T-helper 17 cell (primary cell): ENCODE measurements around the gene XDH. TPM values are rescaled to one million over a fixed set of nuclear protein-coding genes. Genes with fewer than 3 reads are reported as not detected.

Experiments used
- ATAC-seq: fragments of 150-1000 bp; cut with Tn5 transposase; 2 replicates; pipeline ENCODE4 v1.10.0; 2021; ENCODE audit warnings: mild to moderate bottlenecking, moderate library complexity
- DNase-seq, 3 donors: peaks; one replicate each; pipeline versions ENCODE4 v3.0.0 to v3.0.0-alpha.2; 2020 to 2021
- H3K9me3 ChIP-seq: one replicate; pipeline ENCODE4 v1.7.0; 2013; ENCODE audit warnings: low read length, mild to moderate bottlenecking; ENCODE audit not compliant: control insufficient read depth, poor library complexity, severe bottlenecking
- H3K27ac Mint-ChIP-seq: one replicate; pipeline ENCODE4 v1.8.0; 2022; ENCODE audit warnings: mild to moderate bottlenecking, moderate library complexity, mixed read lengths
- H3K27me3 Mint-ChIP-seq: one replicate; pipeline ENCODE4 v1.8.0; 2022; ENCODE audit warnings: mixed read lengths
- H3K36me3 Mint-ChIP-seq: one replicate; pipeline ENCODE4 v1.8.0; 2022; ENCODE audit warnings: low read depth, mixed read lengths
- H3K4me1 Mint-ChIP-seq: one replicate; pipeline ENCODE4 v1.8.0; 2022; ENCODE audit warnings: mild to moderate bottlenecking, mixed read lengths
- H3K4me3 Mint-ChIP-seq: one replicate; pipeline ENCODE4 v1.8.0; 2022; ENCODE audit warnings: mild to moderate bottlenecking, moderate library complexity, mixed read lengths
- total RNA-seq, 4 donors: library from RNA in 2 of 4; stranded (reverse) in 2 of 4; gene quantifications; one replicate each; pipeline ENCODE4 v1.2.3 and lab custom pipeline; 2022 to 2026

XDH gene
- total RNA-seq, 2 donors from 2014 or later, result 0.16 TPM; not detected in 1

DNA sequence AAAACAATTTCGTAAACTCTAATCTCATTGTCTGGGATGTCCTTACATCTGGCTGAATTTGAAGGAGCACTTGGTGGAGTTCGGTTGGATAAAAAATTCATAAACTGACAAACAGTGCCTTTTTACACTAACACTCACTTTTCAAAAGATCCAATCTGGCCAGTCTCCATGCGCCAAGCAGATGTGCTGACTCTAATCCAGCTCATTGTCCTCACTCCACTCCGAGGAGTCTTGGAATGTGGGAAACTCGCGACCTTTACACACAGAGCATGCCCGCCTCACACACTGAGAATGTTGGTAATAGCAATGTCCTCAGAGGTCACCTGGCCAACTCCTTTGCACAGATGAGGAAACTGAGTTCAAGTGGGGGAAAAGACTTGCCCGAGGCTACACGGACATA, 66.8 kb downstream of the XDH start:
- H3K27me3 Mint-ChIP-seq, result peaks cover 46% of the 10 kb centered on the region
- ATAC-seq, result no peak
- DNase-seq, result no peak
- H3K4me1 Mint-ChIP-seq, result no peaks in the 10 kb centered on the region
- H3K4me3 Mint-ChIP-seq, result no peak overlapping the region
- H3K36me3 Mint-ChIP-seq, result peaks cover 2% of the 10 kb centered on the region
- peak overlapping the region; percentile 56 for H3K27ac Mint-ChIP-seq
- H3K9me3 ChIP-seq, result no peaks in the 10 kb centered on the region

DNA sequence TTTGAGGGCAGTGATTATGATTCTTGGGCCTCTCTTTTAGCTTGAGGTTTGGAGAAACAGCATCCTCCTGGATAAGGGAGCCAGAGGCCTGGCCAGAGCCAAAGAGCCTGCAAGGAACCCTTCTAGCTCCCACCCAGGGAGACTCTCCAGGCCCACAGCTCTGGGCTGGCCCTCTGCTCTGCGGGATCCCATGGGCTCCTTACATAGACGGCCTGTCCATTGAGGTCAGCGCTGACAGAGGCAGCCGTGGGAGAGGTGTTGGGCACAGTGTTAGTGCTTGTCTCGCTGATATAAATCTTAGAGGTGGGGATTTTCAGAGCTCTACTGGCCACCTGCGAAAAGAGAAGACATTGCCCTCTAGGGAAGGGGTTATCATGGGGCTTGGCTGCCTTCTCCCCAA, 67.2 kb downstream of the XDH start:
- ATAC-seq (no peak), DNase-seq (no peak)
- Mint-ChIP-seq H3K27ac (no peak overlapping the region), H3K4me3 (no peak overlapping the region), H3K36me3 (peaks cover 2% of the 10 kb centered on the region), H3K27me3 (peaks cover 46% of the 10 kb centered on the region), H3K4me1 (no peaks in the 10 kb centered on the region)
- H3K9me3 ChIP-seq, result no peaks in the 10 kb centered on the region

- no peak overlapping the region for H3K27ac Mint-ChIP-seq
- no peaks in the 10 kb centered on the region for H3K4me1 Mint-ChIP-seq
- no peaks in the 10 kb centered on the region for H3K9me3 ChIP-seq
- H3K36me3 Mint-ChIP-seq, result no peaks in the 10 kb centered on the region
- H3K4me3 Mint-ChIP-seq, result no peak overlapping the region
- DNase-seq (no peak), ATAC-seq (no peak)
- H3K27me3 Mint-ChIP-seq, result peaks cover 39% of the 10 kb centered on the region
These were observed 70.1 kb downstream of the XDH start for GRCh38 chr2:31344447-31344846.

GRCh38 chr2:31341351-31341750, 73.2 kb downstream of the XDH start:
- no peaks in the 10 kb centered on the region for H3K9me3 ChIP-seq
- H3K36me3 Mint-ChIP-seq, result no peaks in the 10 kb centered on the region

DNA sequence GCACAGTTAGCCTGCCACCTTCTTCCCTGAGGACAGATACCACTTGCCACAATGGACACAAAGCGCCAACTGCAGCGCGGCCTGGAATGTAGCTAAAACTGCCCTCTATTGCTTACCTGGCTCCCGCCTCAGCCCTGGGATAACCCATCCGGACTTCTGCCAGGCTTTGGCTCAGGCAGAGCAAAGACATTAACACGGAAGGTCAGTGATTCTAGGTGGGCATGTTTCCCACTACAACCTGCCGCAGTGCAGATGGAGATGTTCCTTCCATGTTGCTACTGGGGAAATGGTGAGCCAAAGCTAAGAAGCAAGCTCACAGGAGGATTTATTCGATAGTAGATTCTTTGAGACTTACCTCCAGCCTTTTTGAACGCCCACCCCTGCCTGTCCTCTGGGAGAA, 74.8 kb downstream of the XDH start:
- no peak overlapping the region for H3K4me3 Mint-ChIP-seq
- H3K9me3 ChIP-seq, result no peaks in the 10 kb centered on the region
- H3K4me1 Mint-ChIP-seq, result no peaks in the 10 kb centered on the region
- H3K27ac Mint-ChIP-seq, result no peak overlapping the region
- no peak for DNase-seq
- no peak for ATAC-seq
- no peaks in the 10 kb centered on the region for H3K36me3 Mint-ChIP-seq
- peaks cover 41% of the 10 kb centered on the region for H3K27me3 Mint-ChIP-seq

More at GRCh38 chr2:31341351-31341750, 73.2 kb downstream of the XDH start:
- DNase-seq (no peak), ATAC-seq (no peak)
- peaks cover 50% of the 10 kb centered on the region for H3K27me3 Mint-ChIP-seq
- H3K27ac Mint-ChIP-seq, result no peak overlapping the region
- H3K4me3 Mint-ChIP-seq, result no peak overlapping the region
- H3K4me1 Mint-ChIP-seq, result no peaks in the 10 kb centered on the region

DNA sequence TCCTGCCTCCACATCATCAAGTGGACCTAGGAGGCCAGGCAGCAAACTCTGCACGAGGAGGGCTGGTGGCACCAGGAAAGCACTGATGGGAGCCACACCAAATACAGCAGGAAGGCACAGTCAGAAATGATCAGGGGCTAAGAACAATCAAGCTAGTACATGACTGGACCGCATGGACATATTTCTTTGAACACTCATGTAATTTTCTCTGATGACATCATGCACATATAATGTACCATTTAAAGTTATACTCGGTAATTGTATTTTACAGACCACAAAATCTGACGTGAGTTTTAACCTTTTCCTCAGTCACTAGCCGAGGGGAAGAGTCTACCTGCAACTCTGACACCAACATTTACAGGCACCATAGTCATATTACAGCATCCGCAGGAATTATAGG, 76.7 kb downstream of the XDH start:
- ATAC-seq, result no peak
- no peak overlapping the region for H3K27ac Mint-ChIP-seq
- peaks cover 34% of the 10 kb centered on the region for H3K27me3 Mint-ChIP-seq
- no peaks in the 10 kb centered on the region for H3K4me1 Mint-ChIP-seq
- H3K4me3 Mint-ChIP-seq, result no peak overlapping the region
- DNase-seq, result no peak
- no peaks in the 10 kb centered on the region for H3K9me3 ChIP-seq
- no peaks in the 10 kb centered on the region for H3K36me3 Mint-ChIP-seq

- no peaks in the 10 kb centered on the region for H3K9me3 ChIP-seq
- H3K4me1 Mint-ChIP-seq, result no peaks in the 10 kb centered on the region
- ATAC-seq, result no peak
- H3K27me3 Mint-ChIP-seq, result peaks cover 32% of the 10 kb centered on the region
- no peaks in the 10 kb centered on the region for H3K36me3 Mint-ChIP-seq
- H3K4me3 Mint-ChIP-seq, result no peak overlapping the region
- no peak overlapping the region for H3K27ac Mint-ChIP-seq
- no peak for DNase-seq
These were observed 77.3 kb downstream of the XDH start for GRCh38 chr2:31337197-31337596.

- Mint-ChIP-seq H3K27me3 (peaks cover 34% of the 10 kb centered on the region), H3K4me1 (peaks cover 2% of the 10 kb centered on the region), H3K36me3 (no peaks in the 10 kb centered on the region), H3K4me3 (peak overlapping the region; percentile 33), H3K27ac (no peak overlapping the region)
- no peaks in the 10 kb centered on the region for H3K9me3 ChIP-seq
- DNase-seq (no peak), ATAC-seq (no peak)
These were observed 78.5 kb downstream of the XDH start for GRCh38 chr2:31335921-31336585.

DNA sequence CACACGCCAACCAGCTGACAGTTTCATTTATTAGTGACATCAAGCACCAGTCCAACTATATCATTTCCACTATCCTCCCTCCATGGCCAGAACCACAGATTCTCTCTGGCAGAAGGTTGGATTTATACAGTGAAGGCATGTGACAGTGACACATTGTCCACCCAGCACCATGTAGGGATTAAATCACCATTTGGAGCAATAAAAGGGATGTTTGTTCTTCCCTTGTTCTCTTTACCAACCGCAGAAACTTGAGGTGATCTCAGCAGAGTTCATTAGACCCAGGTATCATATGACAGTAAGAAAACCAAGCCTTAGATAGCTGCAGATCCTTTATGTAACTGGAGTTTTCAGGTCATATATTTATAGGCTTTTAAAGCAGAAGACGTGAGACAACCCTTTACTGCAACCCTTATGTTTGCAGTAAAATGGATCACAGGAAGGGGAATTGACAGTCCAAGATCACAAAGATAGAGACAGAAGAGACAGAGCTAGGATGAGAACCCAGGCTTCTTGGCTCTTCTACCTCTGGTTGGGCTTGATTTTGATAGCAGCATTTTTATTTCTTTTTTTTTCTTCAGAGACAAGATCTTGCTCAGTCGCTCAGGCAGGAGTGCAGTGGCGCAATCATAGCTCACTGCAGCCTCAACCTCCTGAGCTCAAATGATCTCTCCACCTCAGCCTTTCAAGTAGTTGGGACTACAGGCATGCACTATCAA, 80.1 kb downstream of the XDH start:
- Mint-ChIP-seq H3K36me3 (no peaks in the 10 kb centered on the region), H3K4me3 (no peak overlapping the region)

GRCh38 chr2:31333527-31334183, 80.9 kb downstream of the XDH start:
- no peaks in the 10 kb centered on the region for H3K9me3 ChIP-seq
- no peak overlapping the region for H3K27ac Mint-ChIP-seq
- H3K4me1 Mint-ChIP-seq, result peaks cover 5% of the 10 kb centered on the region
- DNase-seq (peak; percentile 42 to 70 (median 52)), ATAC-seq (peak; percentile 89)
- no peaks in the 10 kb centered on the region for H3K36me3 Mint-ChIP-seq
- no peak overlapping the region for H3K4me3 Mint-ChIP-seq
- peaks cover 30% of the 10 kb centered on the region for H3K27me3 Mint-ChIP-seq

More for the DNA sequence above, 80.1 kb downstream of the XDH start:
- Mint-ChIP-seq H3K4me1 (peaks cover 5% of the 10 kb centered on the region), H3K27ac (no peak overlapping the region), H3K27me3 (peaks cover 30% of the 10 kb centered on the region)
- DNase-seq (no peak), ATAC-seq (no peak)
- no peaks in the 10 kb centered on the region for H3K9me3 ChIP-seq

DNA sequence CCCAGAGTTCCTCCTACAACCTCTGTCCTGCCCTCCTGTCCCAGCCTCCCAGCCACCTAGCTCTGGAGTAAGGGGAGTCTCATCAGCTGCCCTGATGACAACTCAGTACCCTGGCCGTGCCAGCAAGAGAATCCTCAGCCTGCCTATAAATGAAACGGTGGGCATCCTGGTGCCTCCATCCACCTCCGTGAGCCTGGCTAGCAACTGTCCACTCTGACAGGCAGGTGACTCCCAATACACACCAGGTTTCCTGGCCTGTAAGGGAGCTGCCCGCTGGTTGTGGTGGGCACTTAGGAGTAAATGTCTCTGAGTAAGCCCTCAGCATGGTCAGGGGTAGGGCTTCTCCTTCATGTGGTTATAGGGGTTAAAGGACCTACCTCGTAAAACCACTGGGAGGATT, 81.5 kb downstream of the XDH start:
- H3K4me1 Mint-ChIP-seq, result peaks cover 5% of the 10 kb centered on the region
- peaks cover 30% of the 10 kb centered on the region for H3K27me3 Mint-ChIP-seq
- H3K9me3 ChIP-seq, result no peaks in the 10 kb centered on the region
- ATAC-seq, result peak; percentile 18
- no peak for DNase-seq
- H3K4me3 Mint-ChIP-seq, result no peak overlapping the region
- no peak overlapping the region for H3K27ac Mint-ChIP-seq
- H3K36me3 Mint-ChIP-seq, result no peaks in the 10 kb centered on the region

DNA sequence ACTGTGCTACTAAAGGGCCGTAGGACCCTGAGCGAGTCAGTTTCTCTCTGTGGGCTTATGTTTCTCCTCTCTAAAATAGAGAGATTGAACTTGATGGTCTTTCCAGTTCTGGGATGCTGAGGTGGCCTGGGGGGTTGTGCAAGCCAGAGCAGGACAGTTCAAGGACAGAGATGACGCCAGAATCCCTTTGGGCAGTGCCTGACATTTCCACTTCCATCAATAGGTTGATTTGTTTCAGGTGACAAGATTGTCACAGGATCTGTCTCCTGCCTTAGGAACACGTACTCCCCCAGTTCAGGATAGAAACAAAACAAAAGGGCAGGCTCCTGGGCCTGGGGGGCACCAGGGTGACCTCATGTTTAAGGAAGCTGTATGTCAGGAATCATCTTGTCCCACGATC, 82.0 kb downstream of the XDH start:
- DNase-seq (no peak), ATAC-seq (no peak)
- no peaks in the 10 kb centered on the region for H3K9me3 ChIP-seq
- Mint-ChIP-seq H3K27ac (no peak overlapping the region), H3K27me3 (peaks cover 25% of the 10 kb centered on the region), H3K4me3 (no peak overlapping the region), H3K36me3 (no peaks in the 10 kb centered on the region), H3K4me1 (peaks cover 5% of the 10 kb centered on the region)

GRCh38 chr2:31331156-31331555, 83.4 kb downstream of the XDH start:
- no peak for ATAC-seq
- no peak overlapping the region for H3K27ac Mint-ChIP-seq
- H3K4me3 Mint-ChIP-seq, result peak overlapping the region; percentile 21
- H3K4me1 Mint-ChIP-seq, result peaks cover 5% of the 10 kb centered on the region
- no peaks in the 10 kb centered on the region for H3K9me3 ChIP-seq
- H3K36me3 Mint-ChIP-seq, result no peaks in the 10 kb centered on the region
- peaks cover 18% of the 10 kb centered on the region for H3K27me3 Mint-ChIP-seq
- DNase-seq, result no peak
